Epithelial cell of esophagus (primary cell): ENCODE data around the gene FGGY.

Experiments
- DNase-seq: peaks from one replicate; pipeline ENCODE4 v3.0.0; 2010; ENCODE audit warnings: low read depth
- H3K4me3 ChIP-seq: 2 replicates; pipeline ENCODE4 v1.5.1; 2011; ENCODE audit warnings: mild to moderate bottlenecking, low read length, control low read depth
- TF ChIP-seq, protein P1 (sequence below): IDR thresholded peaks from 2 replicates; pipeline ENCODE4 v1.5.1; 2011; ENCODE audit warnings: low read depth, mild to moderate bottlenecking, low read length, control low read depth, inconsistent platforms; ENCODE audit not compliant: insufficient read depth; ENCODE audit errors: missing control alignments

The FGGY gene

DNA sequence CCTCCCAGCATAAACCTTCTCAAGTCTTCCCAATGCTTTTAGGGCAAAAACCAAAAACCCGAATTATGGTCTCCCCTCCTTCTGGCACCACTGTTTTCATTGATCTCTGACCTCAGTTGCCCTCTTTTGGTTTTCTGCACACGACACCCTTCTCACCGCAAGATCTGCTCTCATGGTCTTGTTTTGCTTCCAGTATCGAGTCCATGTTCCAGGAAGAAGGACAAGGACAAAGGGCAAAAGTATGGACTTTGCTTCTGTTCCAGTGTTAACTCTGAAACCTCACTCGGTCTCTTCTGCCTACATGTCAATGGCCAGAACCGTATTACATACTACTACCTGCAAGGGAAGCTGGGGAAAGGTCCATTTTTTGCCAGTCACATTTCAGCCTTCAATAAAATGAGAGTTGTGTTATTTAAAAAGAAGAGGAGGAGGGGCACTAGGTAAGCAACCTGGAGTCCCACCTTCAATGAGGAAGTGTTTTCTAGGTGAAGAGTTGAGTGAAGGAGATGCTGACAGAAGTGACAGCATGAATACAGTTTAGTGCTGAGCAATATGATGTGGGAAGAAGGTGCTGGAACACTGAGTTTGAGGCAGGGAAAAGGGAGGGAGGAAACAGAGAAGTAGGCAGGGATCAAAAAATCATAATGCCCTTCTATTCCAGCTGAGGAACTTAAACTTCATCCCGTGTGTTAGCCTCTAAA is 183.4 kb downstream of the FGGY start:
- H3K4me3 ChIP-seq = no peak overlapping the region
- TF ChIP-seq, protein P1, sequence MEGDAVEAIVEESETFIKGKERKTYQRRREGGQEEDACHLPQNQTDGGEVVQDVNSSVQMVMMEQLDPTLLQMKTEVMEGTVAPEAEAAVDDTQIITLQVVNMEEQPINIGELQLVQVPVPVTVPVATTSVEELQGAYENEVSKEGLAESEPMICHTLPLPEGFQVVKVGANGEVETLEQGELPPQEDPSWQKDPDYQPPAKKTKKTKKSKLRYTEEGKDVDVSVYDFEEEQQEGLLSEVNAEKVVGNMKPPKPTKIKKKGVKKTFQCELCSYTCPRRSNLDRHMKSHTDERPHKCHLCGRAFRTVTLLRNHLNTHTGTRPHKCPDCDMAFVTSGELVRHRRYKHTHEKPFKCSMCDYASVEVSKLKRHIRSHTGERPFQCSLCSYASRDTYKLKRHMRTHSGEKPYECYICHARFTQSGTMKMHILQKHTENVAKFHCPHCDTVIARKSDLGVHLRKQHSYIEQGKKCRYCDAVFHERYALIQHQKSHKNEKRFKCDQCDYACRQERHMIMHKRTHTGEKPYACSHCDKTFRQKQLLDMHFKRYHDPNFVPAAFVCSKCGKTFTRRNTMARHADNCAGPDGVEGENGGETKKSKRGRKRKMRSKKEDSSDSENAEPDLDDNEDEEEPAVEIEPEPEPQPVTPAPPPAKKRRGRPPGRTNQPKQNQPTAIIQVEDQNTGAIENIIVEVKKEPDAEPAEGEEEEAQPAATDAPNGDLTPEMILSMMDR = no peak
- no peak for DNase-seq

DNA sequence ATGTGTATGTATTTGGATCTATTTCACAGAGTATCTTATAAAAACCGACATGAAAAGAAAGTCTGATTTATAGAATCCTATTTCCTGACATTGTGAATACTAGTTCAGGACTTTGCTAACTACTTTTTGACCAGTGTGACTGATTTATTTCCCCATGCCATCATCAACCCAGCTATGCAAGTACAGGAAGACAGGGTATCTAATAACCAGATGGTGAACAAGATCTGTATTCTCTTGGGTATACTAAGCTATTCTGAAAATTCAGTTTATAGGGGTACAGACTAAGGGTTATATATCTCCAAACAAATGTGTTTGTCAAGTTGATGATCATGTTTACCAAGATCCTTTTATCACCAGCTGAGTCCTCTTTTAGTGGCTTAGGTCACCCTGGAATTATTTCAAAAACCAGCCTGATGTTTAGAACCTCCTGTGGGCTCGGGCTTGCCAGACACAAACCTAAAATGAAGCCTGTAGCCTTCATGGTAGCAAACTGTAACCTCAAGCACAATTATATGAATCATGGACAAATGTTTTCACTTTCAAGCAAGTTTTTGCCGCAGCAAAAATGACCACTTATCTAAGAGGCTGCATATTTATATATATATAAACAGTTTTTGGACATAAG is 185.1 kb downstream of the FGGY start:
- H3K4me3 ChIP-seq = no peak overlapping the region
- DNase-seq = no peak
- TF ChIP-seq, protein P1 = no peak

DNA sequence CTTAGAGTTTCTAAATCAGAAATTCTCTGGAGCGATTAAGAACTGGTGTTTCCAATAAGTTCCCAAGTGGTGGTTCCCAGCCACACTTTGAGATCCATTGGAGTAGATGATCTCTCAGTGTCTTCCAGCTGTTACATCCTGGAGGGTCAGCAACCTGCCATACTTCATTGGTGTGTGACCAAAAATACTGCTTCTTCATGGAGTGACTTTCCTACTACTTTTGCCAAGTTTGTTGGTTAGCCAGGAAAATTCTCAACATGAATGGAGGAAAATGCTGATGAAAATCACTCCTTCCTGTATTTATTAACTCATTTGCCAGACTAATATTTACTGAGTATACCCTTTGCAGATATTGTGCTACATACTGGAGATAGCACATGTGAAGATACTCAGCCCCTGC is 186.1 kb downstream of the FGGY start:
- TF ChIP-seq, protein P1 = no peak
- DNase-seq = no peak
- no peak overlapping the region for H3K4me3 ChIP-seq

- DNase-seq = peak; percentile 84
- no peak overlapping the region for H3K4me3 ChIP-seq
- TF ChIP-seq, protein P1 = no peak
Observed at GRCh38 chr1:59484096-59484495, 187.2 kb downstream of the FGGY start.

- TF ChIP-seq, protein P1 = no peak
- H3K4me3 ChIP-seq = no peak overlapping the region
- no peak for DNase-seq
Observed at GRCh38 chr1:59485171-59485570, 188.3 kb downstream of the FGGY start.

- TF ChIP-seq, protein P1 = no peak
- no peak overlapping the region for H3K4me3 ChIP-seq
- no peak for DNase-seq
Observed at GRCh38 chr1:59485949-59486348, 189.1 kb downstream of the FGGY start.

DNA sequence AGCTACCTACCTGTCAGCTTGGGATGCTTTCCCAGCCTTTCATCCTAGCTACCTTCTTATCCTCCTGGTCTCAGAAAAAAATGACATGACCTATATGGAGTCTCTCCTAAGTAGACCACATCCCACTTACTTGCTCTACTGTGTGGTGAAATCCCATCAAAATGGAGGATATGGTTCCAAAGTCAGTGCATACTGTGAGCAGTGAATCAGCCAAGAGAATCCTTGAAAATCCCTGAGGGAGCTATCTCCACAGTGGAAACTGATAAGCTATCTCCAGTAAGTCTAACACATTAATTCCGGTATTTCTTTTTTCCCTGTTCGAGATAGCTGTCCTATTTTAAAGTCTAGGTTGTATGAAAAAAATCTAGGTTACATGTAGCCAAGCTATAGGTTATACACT is 189.7 kb downstream of the FGGY start:
- TF ChIP-seq, protein P1 = no peak
- no peak for DNase-seq
- H3K4me3 ChIP-seq = no peak overlapping the region
